GM19324 (cell line): Measurements from ENCODE around the gene AGRP.

Experiments used
- ATAC-seq: cut with Tn5 transposase; IDR thresholded peaks from one replicate; pipeline ENCODE4 v1.9.1; 2021; ENCODE audit warnings: mild to moderate bottlenecking, moderate library complexity; ENCODE audit not compliant: unreplicated experiment, low FRiP score

Gene AGRP

GRCh38 chr16:67446968-67447507 lies 36.3 kb downstream of the AGRP start:
- no peak for ATAC-seq

- no peak for ATAC-seq
Observed at GRCh38 chr16:67445913-67446907, 37.1 kb downstream of the AGRP start.

GRCh38 chr16:67445441-67445912 lies 37.9 kb downstream of the AGRP start:
- no peak for ATAC-seq

- ATAC-seq: no peak
Observed at GRCh38 chr16:67445126-67445426, 38.3 kb downstream of the AGRP start.

- no peak for ATAC-seq
Observed at GRCh38 chr16:67444259-67445125, 38.9 kb downstream of the AGRP start.

GRCh38 chr16:67443265-67443664 lies 40.1 kb downstream of the AGRP start:
- ATAC-seq: no peak

- ATAC-seq: no peak
Observed at GRCh38 chr16:67442581-67443255, 40.6 kb downstream of the AGRP start.

GRCh38 chr16:67441907-67442306 lies 41.4 kb downstream of the AGRP start:
- no peak for ATAC-seq

- no peak for ATAC-seq
Observed at GRCh38 chr16:67441271-67441753, 42.0 kb downstream of the AGRP start.

- no peak for ATAC-seq
Observed at GRCh38 chr16:67438824-67439393, 44.4 kb downstream of the AGRP start.

GRCh38 chr16:67438098-67438791 lies 45.1 kb downstream of the AGRP start:
- ATAC-seq: no peak

- ATAC-seq: no peak
Observed at GRCh38 chr16:67437513-67437912, 45.8 kb downstream of the AGRP start.

GRCh38 chr16:67436640-67437193 lies 46.6 kb downstream of the AGRP start:
- no peak for ATAC-seq

- no peak for ATAC-seq
Observed at GRCh38 chr16:67435758-67436164, 47.6 kb downstream of the AGRP start.

GRCh38 chr16:67433131-67433719 lies 50.1 kb downstream of the AGRP start:
- no peak for ATAC-seq
